Keratinocyte (primary cell): ENCODE data around the gene CTU1.

Experiments
- CTCF ChIP-seq, 3 experiments: IDR thresholded peaks in 1 of 3; conservative IDR thresholded peaks in 1 of 3; optimal IDR thresholded peaks in 1 of 3; 2 replicates in 2 of 3; 3 replicates in 1 of 3; pipeline versions ENCODE3 to v1.5.1; 2011; ENCODE audit warnings: low read length in 3 of 3, mild to moderate bottlenecking in 3 of 3, moderate library complexity in 2 of 3, control low read depth in 1 of 3, inconsistent platforms in 1 of 3; ENCODE audit not compliant: insufficient read depth in 2 of 3; ENCODE audit errors: extremely low read depth in 1 of 3
- EZH2 ChIP-seq: IDR thresholded peaks from one replicate; pipeline ENCODE4 v1.6.1; 2012; ENCODE audit warnings: inconsistent platforms, mild to moderate bottlenecking, low read length, moderate library complexity

- TF ChIP-seq CTCF (optimal IDR thresholded peaks at IDR 0.05 in 1 of 3, IDR thresholded peaks at IDR 0.05 in 1 of 3, conservative IDR thresholded peaks at IDR 0.05 in 1 of 3; ENCODE audit: extremely low read depth in 1 of 3, insufficient read depth in 2 of 3, low read length in 3 of 3), result no peak
- TF ChIP-seq EZH2, result no peak
Observed at GRCh38 chr19:51059715-51060114, 48.5 kb downstream of the CTU1 start.
